ENCODE measurements around the gene SMAP1. TPM values are rescaled to one million over a fixed set of nuclear protein-coding genes. Genes with fewer than 3 reads are reported as not detected.

The SMAP1 gene
- total and polyA plus RNA-seq, 9 of the 15 experiments (the other 6 are each of a cell fraction or from before 2014, with no cell fraction given), result 11.4 to 26.4 (median 15.5) TPM

GRCh38 chr6:70625436-70625835, 42.2 kb upstream of the SMAP1 start:
- Histone ChIP-seq H4K20me1 (replicated peaks; ENCODE audit: control insufficient read depth, insufficient read depth, low read length) (no peaks in the 10 kb centered on the region), H3K9ac (ENCODE audit: insufficient read depth in 1 of 2, low read depth in 2 of 2, low read length in 2 of 2) (no peak overlapping the region), H3K9me3 (replicated peaks; ENCODE audit: control insufficient read depth, insufficient read depth, low read depth, low read length) (peaks cover 2% of the 10 kb centered on the region; the same call in 1 of the 2 replicates), H3K36me3 (ENCODE audit: control insufficient read depth, insufficient read depth, low read length) (no peaks in the 10 kb centered on the region), H3K27ac (ENCODE audit: extremely low read depth, low read depth, low read length) (no peak overlapping the region), H2AFZ (ENCODE audit: low read depth, low read length) (no peak overlapping the region), H3K27me3 (ENCODE audit: control insufficient read depth in 2 of 2, insufficient read depth in 2 of 2, low read length in 2 of 2) (peaks cover 3% of the 10 kb centered on the region in 2 experiments; a peak in 3 of 5 replicates), H3K4me3 (no peak overlapping the region), H3K9me1 (ENCODE audit: control insufficient read depth, insufficient read depth, low read length) (no peaks in the 10 kb centered on the region), H3K79me2 (ENCODE audit: control insufficient read depth, insufficient read depth, low read length) (no peaks in the 10 kb centered on the region), H3K4me1 (replicated peaks in 1 of 2; ENCODE audit: control insufficient read depth in 2 of 2, insufficient read depth in 2 of 2, low read length in 2 of 2) (peaks cover 0 to 5% of the 10 kb centered on the region in 2 experiments; a peak in 2 of 5 replicates), H3K4me2 (ENCODE audit: insufficient read depth, low read length) (no peak overlapping the region)
- in situ Hi-C loops (cut with MboI) (no loop called here), intact Hi-C loops (cut with micrococcal nuclease) (no loop called here)
- ChIA-PET CTCF (ENCODE audit: low intra/inter-chr PET ratio) (no interaction called here), POLR2A (interaction anchor here (0.8 to 1.1 kb wide), 3 partner anchors 8 to 11 kb away, joined by 3 to 5 read pairs (median 3); no protein-coding TSS in a partner anchor)
- peak; percentile 6 for FAIRE-seq
- no peak for ATAC-seq
- BruUV-seq (replicated peaks), result no TSS peak
- DNase-seq (ENCODE audit: extremely low read depth in 1 of 4, low spot score in 3 of 4), result no peak
- TF ChIP-seq ARID2 (IDR thresholded peaks at IDR 0.05), result no peak
- TF ChIP-seq, protein P1, sequence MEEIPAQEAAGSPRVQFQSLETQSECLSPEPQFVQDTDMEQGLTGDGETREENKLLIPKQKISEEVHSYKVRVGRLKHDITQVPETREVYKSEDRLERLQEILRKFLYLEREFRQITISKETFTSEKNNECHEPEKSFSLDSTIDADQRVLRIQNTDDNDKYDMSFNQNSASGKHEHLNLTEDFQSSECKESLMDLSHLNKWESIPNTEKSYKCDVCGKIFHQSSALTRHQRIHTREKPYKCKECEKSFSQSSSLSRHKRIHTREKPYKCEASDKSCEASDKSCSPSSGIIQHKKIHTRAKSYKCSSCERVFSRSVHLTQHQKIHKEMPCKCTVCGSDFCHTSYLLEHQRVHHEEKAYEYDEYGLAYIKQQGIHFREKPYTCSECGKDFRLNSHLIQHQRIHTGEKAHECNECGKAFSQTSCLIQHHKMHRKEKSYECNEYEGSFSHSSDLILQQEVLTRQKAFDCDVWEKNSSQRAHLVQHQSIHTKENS (CRISPR knock-in tag; IDR thresholded peaks at IDR 0.05), result no peak
- TF ChIP-seq CBX1 (IDR thresholded peaks at IDR 0.05; ENCODE audit: low read depth), result no peak
- TF ChIP-seq ZNF589 (CRISPR knock-in tag; IDR thresholded peaks at IDR 0.05; ENCODE audit: low read depth), result no peak
- no peak for TF ChIP-seq TFAP4 (CRISPR knock-in tag; IDR thresholded peaks at IDR 0.05; ENCODE audit: borderline replicate concordance)
- no peak for TF ChIP-seq PTRF (tag; IDR thresholded peaks at IDR 0.05)
- no peak for TF ChIP-seq MBD1 (CRISPR knock-in tag; IDR thresholded peaks at IDR 0.05)
- no peak for TF ChIP-seq TEAD2 (tag; IDR thresholded peaks at IDR 0.05)
- TF ChIP-seq, protein P2, sequence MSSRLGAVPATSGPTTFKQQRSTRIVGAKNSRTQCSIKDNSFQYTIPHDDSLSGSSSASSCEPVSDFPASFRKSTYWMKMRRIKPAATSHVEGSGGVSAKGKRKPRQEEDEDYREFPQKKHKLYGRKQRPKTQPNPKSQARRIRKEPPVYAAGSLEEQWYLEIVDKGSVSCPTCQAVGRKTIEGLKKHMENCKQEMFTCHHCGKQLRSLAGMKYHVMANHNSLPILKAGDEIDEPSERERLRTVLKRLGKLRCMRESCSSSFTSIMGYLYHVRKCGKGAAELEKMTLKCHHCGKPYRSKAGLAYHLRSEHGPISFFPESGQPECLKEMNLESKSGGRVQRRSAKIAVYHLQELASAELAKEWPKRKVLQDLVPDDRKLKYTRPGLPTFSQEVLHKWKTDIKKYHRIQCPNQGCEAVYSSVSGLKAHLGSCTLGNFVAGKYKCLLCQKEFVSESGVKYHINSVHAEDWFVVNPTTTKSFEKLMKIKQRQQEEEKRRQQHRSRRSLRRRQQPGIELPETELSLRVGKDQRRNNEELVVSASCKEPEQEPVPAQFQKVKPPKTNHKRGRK (tag; IDR thresholded peaks at IDR 0.05), result no peak
- no peak for TF ChIP-seq NONO (IDR thresholded peaks at IDR 0.05; ENCODE audit: low read depth in 2 of 2, low read length in 1 of 2)
- TF ChIP-seq FOXJ3 (CRISPR knock-in tag; IDR thresholded peaks at IDR 0.05), result no peak
- TF ChIP-seq FOSL1 (tag; conservative IDR thresholded peaks at IDR 0.05), result no peak
- TF ChIP-seq MECOM (CRISPR knock-in tag; IDR thresholded peaks at IDR 0.05), result no peak
- TF ChIP-seq HDAC6 (IDR thresholded peaks at IDR 0.05; ENCODE audit: low read depth, low read length), result no peak
- no peak for TF ChIP-seq HNRNPL (IDR thresholded peaks at IDR 0.05; ENCODE audit: low read depth, low read length)

All from K562 (cell line).